Muscle layer of colon (tissue), 2 donors: ENCODE results near the gene NSF.
A peak's percentile ranks its signal among the peaks of the same experiment; 100 is the strongest.

ENCODE experiments used
- H3K27ac ChIP-seq: one replicate; pipeline ENCODE4 v1.7.0; 2013; ENCODE audit warnings: low read depth, mild to moderate bottlenecking, low read length, moderate library complexity
- H3K27me3 ChIP-seq, 2 donors: one replicate each; pipeline ENCODE4 v1.7.0; 2013; ENCODE audit warnings: low read length in 2 of 2, mild to moderate bottlenecking in 2 of 2; ENCODE audit not compliant: insufficient read depth in 2 of 2, control insufficient read depth in 1 of 2
- H3K36me3 ChIP-seq: one replicate; pipeline ENCODE4 v1.7.0; 2013; ENCODE audit warnings: mild to moderate bottlenecking, low read length; ENCODE audit not compliant: insufficient read depth
- H3K4me1 ChIP-seq: one replicate; pipeline ENCODE4 v1.7.0; 2013; ENCODE audit warnings: mild to moderate bottlenecking, low read length; ENCODE audit not compliant: insufficient read depth
- H3K4me3 ChIP-seq, 2 donors: one replicate each; pipeline ENCODE4 v1.7.0; 2013; ENCODE audit warnings: low read length in 2 of 2, low read depth in 1 of 2, mild to moderate bottlenecking in 1 of 2, moderate library complexity in 1 of 2
- H3K9ac ChIP-seq: one replicate; pipeline ENCODE4 v1.7.0; 2013; ENCODE audit warnings: low read length
- H3K9me3 ChIP-seq: one replicate; pipeline ENCODE4 v1.7.0; 2013; ENCODE audit warnings: mild to moderate bottlenecking, low read length
- donor health status: abdominal sarcoma.
- donor health status: Adenocarcinoma of cecum.

NSF gene

GRCh38 chr17:46771561-46772474 lies 181.3 kb downstream of the NSF start:
- Histone ChIP-seq H3K9me3 (no peaks in the 10 kb centered on the region), H3K27ac (no peak overlapping the region), H3K27me3 (peaks cover 0 to 7% of the 10 kb centered on the region in 2 donors), H3K9ac (no peak overlapping the region), H3K4me3 (peak overlapping the region; percentile 50 to 52), H3K4me1 (peaks cover 15% of the 10 kb centered on the region), H3K36me3 (no peaks in the 10 kb centered on the region)

- Histone ChIP-seq H3K27ac (no peak overlapping the region), H3K9me3 (no peaks in the 10 kb centered on the region), H3K27me3 (peaks cover 0 to 7% of the 10 kb centered on the region in 2 donors), H3K4me1 (peaks cover 15% of the 10 kb centered on the region), H3K4me3 (peak overlapping the region in 1 of 2 donors; percentile 50), H3K36me3 (no peaks in the 10 kb centered on the region), H3K9ac (no peak overlapping the region)
These were observed 182.2 kb downstream of the NSF start for GRCh38 chr17:46772475-46773220.

DNA sequence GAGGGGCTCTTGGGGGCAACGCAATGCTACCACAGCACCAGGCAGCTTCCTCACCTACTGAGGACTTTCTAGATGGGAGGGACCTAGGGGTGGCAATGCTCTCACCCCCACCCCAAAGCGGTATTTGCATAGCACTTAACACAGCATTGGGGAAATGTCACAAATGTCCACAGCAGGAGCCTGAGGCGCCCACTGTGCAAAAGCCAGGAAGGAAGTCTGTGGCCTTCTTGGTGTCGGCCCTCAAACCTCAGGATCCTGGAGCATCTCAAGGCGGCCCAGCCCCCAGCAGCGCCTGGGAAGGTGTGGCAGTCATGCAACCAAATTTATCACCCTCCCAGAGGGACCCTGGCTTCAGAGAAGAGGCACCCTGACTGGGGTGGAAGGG lies 182.7 kb downstream of the NSF start:
- no peaks in the 10 kb centered on the region for H3K9me3 ChIP-seq
- peaks cover 0 to 7% of the 10 kb centered on the region in 2 donors for H3K27me3 ChIP-seq

DNA sequence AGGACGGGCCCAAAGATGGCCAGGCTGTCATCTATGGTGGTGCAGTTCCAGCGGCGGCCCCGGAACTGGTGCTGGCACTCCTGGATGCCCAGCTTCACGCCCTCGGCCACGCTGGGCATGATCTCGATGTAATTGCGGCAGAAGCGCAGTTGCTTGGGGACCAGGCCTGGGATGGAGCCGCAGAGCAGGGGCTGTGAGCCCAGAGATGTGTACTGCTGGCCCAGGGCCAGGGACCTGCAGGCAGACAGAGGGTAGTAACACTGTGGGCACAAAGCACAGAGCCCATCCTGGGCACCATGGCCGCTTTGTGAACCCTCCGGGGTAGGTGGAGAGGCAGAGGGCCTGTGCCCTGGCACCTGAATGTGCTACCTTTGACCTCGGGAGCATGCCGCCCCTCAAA lies 183.2 kb downstream of the NSF start:
- H3K9me3 ChIP-seq = no peaks in the 10 kb centered on the region
- no peaks in the 10 kb centered on the region for H3K36me3 ChIP-seq
- H3K27ac ChIP-seq = no peak overlapping the region
- H3K9ac ChIP-seq = no peak overlapping the region
- H3K4me3 ChIP-seq = no peak overlapping the region
- peaks cover 0 to 7% of the 10 kb centered on the region in 2 donors for H3K27me3 ChIP-seq
- peaks cover 15% of the 10 kb centered on the region for H3K4me1 ChIP-seq

More for the DNA sequence above, 182.7 kb downstream of the NSF start:
- H3K9ac ChIP-seq = no peak overlapping the region
- H3K4me3 ChIP-seq = no peak overlapping the region
- no peak overlapping the region for H3K27ac ChIP-seq
- H3K36me3 ChIP-seq = no peaks in the 10 kb centered on the region
- peaks cover 15% of the 10 kb centered on the region for H3K4me1 ChIP-seq

DNA sequence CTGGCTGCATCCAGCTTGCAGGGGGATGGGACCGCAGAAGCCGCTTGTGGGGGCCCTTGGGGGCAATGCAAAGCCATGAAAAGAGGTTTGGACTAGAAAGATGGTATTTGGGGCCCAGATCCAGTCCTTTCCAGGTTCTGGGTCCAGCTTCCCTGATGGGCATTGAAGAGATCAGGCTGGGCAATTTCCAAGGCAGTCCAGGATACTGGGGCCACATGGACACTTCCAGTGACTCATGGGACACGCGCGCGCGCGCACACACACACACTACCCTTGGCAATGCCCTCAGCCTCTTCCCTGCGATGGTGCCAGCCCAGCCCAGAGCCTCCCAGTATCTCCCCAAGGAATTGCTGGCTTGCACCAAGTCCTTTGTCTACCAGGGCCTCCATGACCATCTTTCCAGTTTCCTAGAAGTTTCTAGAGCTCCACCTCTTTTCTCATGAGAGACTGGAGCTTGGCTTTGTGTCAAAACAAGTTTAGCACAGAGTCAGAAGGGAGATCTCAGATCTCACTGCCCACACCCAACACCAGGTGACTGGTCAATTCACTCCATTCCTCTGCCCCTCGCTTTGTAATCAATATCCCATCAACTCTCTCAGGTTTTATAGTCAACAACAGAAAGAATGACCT lies 183.8 kb downstream of the NSF start:
- no peaks in the 10 kb centered on the region for H3K9me3 ChIP-seq
- H3K27ac ChIP-seq = no peak overlapping the region
- H3K4me1 ChIP-seq = peaks cover 15% of the 10 kb centered on the region
- H3K9ac ChIP-seq = no peak overlapping the region
- H3K4me3 ChIP-seq = no peak overlapping the region
- H3K36me3 ChIP-seq = no peaks in the 10 kb centered on the region
- peaks cover 0 to 7% of the 10 kb centered on the region in 2 donors for H3K27me3 ChIP-seq

DNA sequence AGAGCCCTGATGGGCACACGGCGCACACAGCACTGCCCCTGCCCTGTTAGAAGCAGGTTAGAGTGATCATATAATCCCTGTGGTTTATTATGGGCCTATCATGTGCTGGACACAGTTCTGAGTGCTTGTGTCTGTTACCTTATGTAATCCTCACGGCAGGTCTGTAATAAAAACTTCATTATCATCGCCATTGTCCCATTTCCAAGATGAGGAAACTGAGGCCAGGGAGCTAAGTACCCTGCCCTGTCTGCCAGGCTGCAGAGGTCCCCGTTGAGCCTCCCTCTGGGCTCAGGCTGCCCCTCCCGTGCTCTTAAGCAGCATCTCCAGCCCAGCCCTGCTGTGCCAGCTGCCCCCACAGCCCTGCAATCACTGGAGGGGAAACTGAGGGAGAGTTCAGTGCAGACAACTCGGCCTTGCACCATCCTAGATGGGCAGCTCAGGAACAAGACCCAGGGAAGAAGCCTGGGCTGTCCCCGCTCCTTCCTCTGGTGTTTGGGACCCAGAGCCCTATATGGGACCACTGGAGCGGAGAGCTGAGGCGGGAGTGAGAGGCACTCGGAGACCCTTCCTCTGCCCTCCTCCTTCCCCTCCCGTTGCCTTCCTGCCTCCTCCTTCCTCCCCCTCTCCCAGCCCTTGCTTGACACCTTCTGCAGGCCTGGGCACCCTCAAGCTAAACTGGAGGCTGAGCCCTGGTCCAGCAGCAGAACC lies 186.0 kb downstream of the NSF start:
- no peak overlapping the region for H3K27ac ChIP-seq
- no peaks in the 10 kb centered on the region for H3K27me3 ChIP-seq
- H3K4me3 ChIP-seq = no peak overlapping the region
- H3K9ac ChIP-seq = no peak overlapping the region
- H3K9me3 ChIP-seq = no peaks in the 10 kb centered on the region
- peaks cover 3% of the 10 kb centered on the region for H3K4me1 ChIP-seq
- H3K36me3 ChIP-seq = no peaks in the 10 kb centered on the region

DNA sequence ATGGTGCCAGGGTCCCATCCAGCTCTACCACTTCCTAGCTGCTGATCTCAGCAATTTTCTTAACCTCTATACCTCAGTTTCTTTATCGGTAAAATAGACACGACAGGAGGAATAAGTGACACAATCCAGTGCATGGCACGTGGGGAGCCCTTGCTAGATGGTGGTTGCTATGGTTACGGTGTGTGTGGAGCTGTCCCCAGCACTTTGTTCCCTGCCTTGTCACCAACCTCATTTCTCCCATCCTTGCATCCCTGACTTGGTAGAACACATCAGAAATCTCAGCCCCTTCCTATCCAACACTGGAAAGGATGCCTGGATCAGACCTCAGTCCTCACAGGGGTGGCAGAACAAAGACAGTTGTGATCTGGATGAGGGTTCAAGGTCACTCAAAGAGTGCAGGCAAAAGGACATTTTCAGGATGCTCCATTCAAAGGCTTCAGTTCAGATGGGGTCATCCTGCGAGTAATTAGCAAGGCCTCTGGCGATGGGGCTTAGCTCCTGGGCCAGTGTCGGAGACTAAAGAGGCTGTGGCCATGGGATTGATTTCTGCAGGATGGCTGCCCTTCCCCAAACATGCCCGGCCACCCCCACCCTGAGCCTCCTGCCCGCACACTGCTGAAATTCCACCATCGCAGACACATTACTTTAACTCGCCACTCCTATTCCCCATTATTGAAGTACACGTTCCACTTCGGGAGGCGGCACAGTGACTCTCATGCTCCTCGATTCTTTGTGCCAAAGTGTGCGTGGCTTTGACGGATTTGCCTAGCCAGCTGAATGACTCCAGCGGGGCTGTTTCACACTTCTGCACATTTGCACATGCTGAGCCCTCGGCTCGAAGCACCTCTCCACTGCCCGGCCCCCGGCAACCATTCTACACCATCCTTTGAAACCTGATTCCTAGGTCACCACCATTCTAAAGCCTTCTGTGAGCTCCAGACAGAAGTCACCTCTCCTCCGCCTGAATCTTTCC lies 187.8 kb downstream of the NSF start:
- no peak overlapping the region for H3K9ac ChIP-seq
- no peaks in the 10 kb centered on the region for H3K4me1 ChIP-seq
- no peak overlapping the region for H3K27ac ChIP-seq
- H3K9me3 ChIP-seq = no peaks in the 10 kb centered on the region
- H3K27me3 ChIP-seq = no peaks in the 10 kb centered on the region
- H3K36me3 ChIP-seq = no peaks in the 10 kb centered on the region
- no peak overlapping the region for H3K4me3 ChIP-seq

- Histone ChIP-seq H3K27ac (no peak overlapping the region), H3K4me1 (no peaks in the 10 kb centered on the region), H3K36me3 (no peaks in the 10 kb centered on the region), H3K4me3 (no peak overlapping the region), H3K9ac (no peak overlapping the region), H3K27me3 (no peaks in the 10 kb centered on the region), H3K9me3 (no peaks in the 10 kb centered on the region)
These were observed 189.5 kb downstream of the NSF start for GRCh38 chr17:46780003-46780373.

DNA sequence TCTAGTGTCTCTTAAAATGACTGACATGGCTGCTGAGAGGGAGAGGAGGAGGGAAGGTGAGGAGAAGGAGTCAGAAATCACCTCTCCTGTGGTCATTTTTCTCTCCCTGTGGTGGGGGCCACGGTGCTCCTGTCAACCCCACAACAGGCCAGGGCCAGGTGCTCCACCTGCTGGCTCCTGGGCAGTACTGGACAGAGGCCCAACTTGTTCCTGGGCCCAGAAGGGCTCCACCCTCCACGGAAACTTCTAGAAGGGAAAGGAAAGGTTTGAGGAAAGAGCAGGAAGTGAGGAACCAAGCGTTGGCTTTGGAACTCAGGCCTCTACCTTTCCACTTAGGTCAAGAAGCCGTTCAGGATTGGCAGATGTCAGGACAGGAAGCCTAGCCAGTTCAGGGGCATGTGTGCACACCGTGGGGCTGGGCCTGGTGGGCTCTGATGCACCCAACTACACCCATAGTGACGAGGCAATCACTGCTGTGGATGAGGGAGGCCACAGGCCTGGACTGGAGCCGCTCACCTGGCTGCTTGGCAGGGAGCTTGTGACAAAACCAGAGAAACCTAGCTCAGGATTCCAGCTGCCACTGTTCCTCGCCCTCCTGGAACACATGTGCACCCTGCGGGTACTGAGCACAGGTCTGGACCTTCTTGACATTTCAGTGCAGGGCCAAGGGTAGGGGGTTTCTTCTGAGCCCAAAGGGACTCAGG lies 191.9 kb downstream of the NSF start:
- H3K27me3 ChIP-seq = no peaks in the 10 kb centered on the region
- H3K4me1 ChIP-seq = no peaks in the 10 kb centered on the region
- H3K4me3 ChIP-seq = no peak overlapping the region
- H3K27ac ChIP-seq = no peak overlapping the region
- no peak overlapping the region for H3K9ac ChIP-seq
- H3K9me3 ChIP-seq = no peaks in the 10 kb centered on the region
- H3K36me3 ChIP-seq = no peaks in the 10 kb centered on the region

DNA sequence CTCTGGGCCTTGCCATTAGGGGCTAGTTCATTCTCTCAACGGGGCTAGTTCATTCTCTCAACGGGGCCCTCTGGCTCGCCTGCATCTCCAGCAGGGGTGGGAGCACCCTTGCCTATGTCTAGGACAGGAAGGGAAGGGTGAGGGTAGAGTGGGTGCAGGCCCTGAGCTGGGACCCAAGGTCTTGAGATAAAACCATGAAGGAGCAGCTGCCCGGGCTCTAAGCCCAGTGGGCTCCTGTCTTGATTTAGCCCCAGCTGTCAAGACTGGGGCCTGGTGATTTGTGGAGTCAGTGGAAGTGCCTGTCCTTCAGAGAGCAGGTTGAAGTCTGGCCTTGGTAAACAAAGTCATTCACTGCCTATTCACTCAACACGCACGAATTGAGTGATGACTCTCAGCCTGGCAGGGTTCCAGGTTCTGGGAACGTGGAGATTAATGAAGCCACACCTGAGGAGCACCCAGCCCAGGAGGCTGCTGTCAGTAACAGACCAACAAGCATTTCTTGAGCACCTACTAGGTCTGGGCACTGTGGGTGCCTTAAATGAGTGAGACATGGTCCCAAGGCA lies 192.6 kb downstream of the NSF start:
- no peak overlapping the region for H3K9ac ChIP-seq
- no peaks in the 10 kb centered on the region for H3K27me3 ChIP-seq
- H3K9me3 ChIP-seq = no peaks in the 10 kb centered on the region
- H3K4me1 ChIP-seq = no peaks in the 10 kb centered on the region
- no peaks in the 10 kb centered on the region for H3K36me3 ChIP-seq
- no peak overlapping the region for H3K27ac ChIP-seq
- H3K4me3 ChIP-seq = no peak overlapping the region
